ENCODE results near the gene MAEA. TPM values are rescaled to one million over a fixed set of nuclear protein-coding genes. Genes with fewer than 3 reads are reported as not detected.

MAEA gene
- total and polyA plus RNA-seq, 2 experiments from 2014 or later = 49.8 to 99.0 TPM

GRCh38 chr4:1325176-1325480 lies 35.4 kb downstream of the MAEA start (continued):
- TF ChIP-seq ZNF462 (CRISPR knock-in tag; IDR thresholded peaks at IDR 0.05) = no peak
- TF ChIP-seq NANOG (IDR thresholded peaks at IDR 0.05; ENCODE audit: borderline replicate concordance) = no peak
- TF ChIP-seq JUNB (IDR thresholded peaks at IDR 0.05; ENCODE audit: unreplicated experiment) = no peak
- no peak for TF ChIP-seq ZNF331 (CRISPR knock-in tag; IDR thresholded peaks at IDR 0.05; ENCODE audit: low read depth)
- no peak for TF ChIP-seq ZNF114 (CRISPR knock-in tag; IDR thresholded peaks at IDR 0.05)
- TF ChIP-seq EZH2 (IDR thresholded peaks at IDR 0.05; ENCODE audit: low read depth, unreplicated experiment) = no peak

GRCh38 chr4:1325681-1326635 lies 36.3 kb downstream of the MAEA start:
- no peaks in the 10 kb centered on the region; the same call in 1 of the 2 replicates for H4K20me1 ChIP-seq (replicated peaks; ENCODE audit: insufficient read depth)
- no peak overlapping the region for H2AFZ ChIP-seq
- H3K4me3 ChIP-seq = no peak overlapping the region
- peaks cover 13% of the 10 kb centered on the region; the same call in 1 of the 2 replicates for H3K79me2 ChIP-seq (replicated peaks; ENCODE audit: insufficient read depth)
- H3K27ac Mint-ChIP-seq = no peak overlapping the region
- H3K27ac ChIP-seq (ENCODE audit: low read depth) = no peak overlapping the region
- no peak overlapping the region for H3K4me3 Mint-ChIP-seq
- no peaks in the 10 kb centered on the region for H3K27me3 ChIP-seq (ENCODE audit: insufficient read depth)
- no peaks in the 10 kb centered on the region for H3K4me1 Mint-ChIP-seq
- peaks cover 4% of the 10 kb centered on the region; the same call in 1 of the 2 replicates for H3K36me3 ChIP-seq (ENCODE audit: insufficient read depth)
- no peaks in the 10 kb centered on the region for H3K9me3 Mint-ChIP-seq
- TF ChIP-seq EZH2phosphoT487 (IDR thresholded peaks at IDR 0.05; ENCODE audit: unreplicated experiment) = no peak
- peaks cover 4% of the 10 kb centered on the region for H3K27me3 Mint-ChIP-seq (ENCODE audit: insufficient read depth, low read depth, poor library complexity)
- DNase-seq (ENCODE audit: low spot score) = no peak
- no peak overlapping the region for H3K4me2 ChIP-seq
- H3F3A ChIP-seq (replicated peaks; ENCODE audit: low read depth) = no peaks in the 10 kb centered on the region
- ATAC-seq = no peak
- H3K4me1 ChIP-seq (ENCODE audit: insufficient read depth) = no peaks in the 10 kb centered on the region
- peaks cover 27% of the 10 kb centered on the region for H3K36me3 Mint-ChIP-seq (ENCODE audit: low read depth)
- no peaks in the 10 kb centered on the region for H3K9me2 ChIP-seq (ENCODE audit: insufficient read depth)
